Muscle layer of duodenum (tissue), 2 donors: ENCODE measurements around the gene CAPN12.

Source experiments
- H3K27ac ChIP-seq: one replicate; pipeline ENCODE4 v1.7.0; 2013; ENCODE audit warnings: mild to moderate bottlenecking, low read length
- H3K27me3 ChIP-seq: one replicate; pipeline ENCODE4 v1.7.0; 2013; ENCODE audit warnings: low read depth, mild to moderate bottlenecking, control low read depth, low read length
- H3K36me3 ChIP-seq, 2 donors: one replicate each; pipeline ENCODE4 v1.7.0; 2013; ENCODE audit warnings: low read length in 2 of 2, control low read depth in 1 of 2, mild to moderate bottlenecking in 1 of 2; ENCODE audit not compliant: insufficient read depth in 2 of 2, control insufficient read depth in 1 of 2
- H3K4me1 ChIP-seq, 2 donors: one replicate each; pipeline ENCODE4 v1.7.0; 2013; ENCODE audit warnings: low read length in 2 of 2, mild to moderate bottlenecking in 2 of 2, control low read depth in 1 of 2, moderate library complexity in 1 of 2; ENCODE audit not compliant: insufficient read depth in 2 of 2, control insufficient read depth in 1 of 2
- H3K4me3 ChIP-seq, 2 donors: one replicate each; pipeline ENCODE4 v1.7.0; 2013; ENCODE audit warnings: low read length in 2 of 2, low read depth in 1 of 2, mild to moderate bottlenecking in 1 of 2
- H3K9me3 ChIP-seq, 2 donors: one replicate each; pipeline ENCODE4 v1.7.0; 2013; ENCODE audit warnings: low read length in 2 of 2, control low read depth in 1 of 2, mild to moderate bottlenecking in 1 of 2; ENCODE audit not compliant: control insufficient read depth in 1 of 2
- donor health status: healthy.

Gene CAPN12

DNA sequence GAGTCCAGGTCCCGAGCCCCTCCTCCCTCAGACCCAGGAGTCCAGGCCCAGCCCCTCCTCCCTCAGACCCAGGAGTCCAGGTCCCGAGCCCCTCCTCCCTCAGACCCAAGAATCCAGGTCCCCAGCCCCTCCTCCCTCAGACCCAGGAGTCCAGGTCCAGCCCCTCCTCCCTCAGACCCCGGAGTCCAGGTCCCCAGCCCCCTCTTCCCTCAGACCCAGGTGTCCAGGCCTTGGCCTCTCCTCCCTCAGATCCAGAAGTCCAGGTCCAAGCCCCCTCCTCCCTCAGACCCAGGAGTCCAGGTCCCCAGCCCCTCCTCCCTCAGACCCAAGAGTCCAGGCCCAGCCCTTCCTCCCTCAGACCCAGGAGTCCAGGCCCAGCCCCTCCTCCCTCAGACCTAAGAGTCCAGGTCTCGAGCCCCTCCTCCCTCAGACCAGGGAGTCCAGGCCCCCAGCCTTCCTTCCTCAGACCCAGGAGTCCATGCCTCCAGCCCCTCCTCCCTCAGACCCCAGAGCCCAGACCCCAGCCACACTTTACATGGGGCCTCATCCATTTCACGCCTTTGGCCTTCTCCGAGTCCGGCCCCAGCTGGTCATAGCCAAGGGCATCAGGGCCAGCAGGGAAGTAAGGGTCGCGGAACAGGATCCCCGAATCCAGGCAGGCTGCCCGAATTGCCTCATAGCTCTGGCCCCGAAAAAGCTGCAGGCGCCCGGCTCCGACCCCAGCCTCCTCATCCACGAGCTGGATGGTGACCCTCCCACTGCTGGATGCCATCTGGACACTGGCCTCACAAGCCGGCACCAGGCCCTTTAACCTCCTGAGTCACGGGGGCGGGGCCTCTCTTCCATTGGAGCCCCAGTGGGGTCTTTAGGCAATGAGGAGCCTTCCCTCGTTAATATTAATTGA lies 628 bp downstream of the CAPN12 start:
- no peaks in the 10 kb centered on the region for H3K4me1 ChIP-seq
- no peaks in the 10 kb centered on the region for H3K36me3 ChIP-seq
- H3K4me3 ChIP-seq = no peak overlapping the region
- H3K9me3 ChIP-seq = no peaks in the 10 kb centered on the region
- H3K27ac ChIP-seq = no peak overlapping the region
- no peaks in the 10 kb centered on the region for H3K27me3 ChIP-seq

GRCh38 chr19:38742906-38743305 lies 1.4 kb downstream of the CAPN12 start:
- no peak overlapping the region for H3K27ac ChIP-seq
- no peak overlapping the region for H3K4me3 ChIP-seq
- H3K9me3 ChIP-seq = no peaks in the 10 kb centered on the region
- H3K27me3 ChIP-seq = no peaks in the 10 kb centered on the region
- H3K4me1 ChIP-seq = no peaks in the 10 kb centered on the region
- H3K36me3 ChIP-seq = no peaks in the 10 kb centered on the region

- Histone ChIP-seq H3K36me3 (no peaks in the 10 kb centered on the region), H3K4me3 (no peak overlapping the region), H3K27ac (no peak overlapping the region), H3K9me3 (no peaks in the 10 kb centered on the region), H3K27me3 (no peaks in the 10 kb centered on the region), H3K4me1 (no peaks in the 10 kb centered on the region)
Observed at GRCh38 chr19:38742296-38742695, 2.0 kb downstream of the CAPN12 start.

- H3K27ac ChIP-seq = no peak overlapping the region
- no peaks in the 10 kb centered on the region for H3K27me3 ChIP-seq
- no peak overlapping the region for H3K4me3 ChIP-seq
- H3K36me3 ChIP-seq = no peaks in the 10 kb centered on the region
- H3K4me1 ChIP-seq = no peaks in the 10 kb centered on the region
- H3K9me3 ChIP-seq = no peaks in the 10 kb centered on the region
Observed at GRCh38 chr19:38741670-38742069, 2.6 kb downstream of the CAPN12 start.

DNA sequence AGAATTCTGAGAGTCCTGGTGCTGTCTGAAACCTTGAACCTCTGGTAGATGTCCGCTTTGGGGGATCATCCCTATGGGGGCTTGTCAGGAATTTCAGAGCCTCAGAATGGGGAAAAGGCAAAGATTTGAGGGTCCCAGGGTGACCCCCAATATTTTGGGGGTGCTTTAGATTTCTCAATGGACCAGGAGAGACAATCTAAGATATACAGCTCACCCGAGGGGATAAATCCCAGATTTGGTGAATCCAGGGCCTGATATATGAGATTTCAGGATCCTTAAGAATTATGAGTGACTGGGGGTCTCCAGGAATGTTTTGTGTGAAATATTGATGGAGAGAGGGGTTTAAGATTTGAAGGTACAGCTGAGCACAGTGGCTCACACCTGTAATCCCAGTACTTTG lies 3.3 kb downstream of the CAPN12 start:
- H3K9me3 ChIP-seq = no peaks in the 10 kb centered on the region
- no peaks in the 10 kb centered on the region for H3K4me1 ChIP-seq
- no peaks in the 10 kb centered on the region for H3K36me3 ChIP-seq
- no peaks in the 10 kb centered on the region for H3K27me3 ChIP-seq
- H3K4me3 ChIP-seq = no peak overlapping the region
- H3K27ac ChIP-seq = no peak overlapping the region

- H3K27me3 ChIP-seq = no peaks in the 10 kb centered on the region
- no peak overlapping the region for H3K27ac ChIP-seq
- H3K4me3 ChIP-seq = no peak overlapping the region
- no peaks in the 10 kb centered on the region for H3K9me3 ChIP-seq
- H3K36me3 ChIP-seq = no peaks in the 10 kb centered on the region
- peaks cover 0 to under 1% of the 10 kb centered on the region in 2 donors for H3K4me1 ChIP-seq
Observed at GRCh38 chr19:38740257-38740592, 4.0 kb downstream of the CAPN12 start.

- no peaks in the 10 kb centered on the region for H3K27me3 ChIP-seq
- no peaks in the 10 kb centered on the region for H3K9me3 ChIP-seq
- H3K4me1 ChIP-seq = peaks cover 0 to 5% of the 10 kb centered on the region in 2 donors
Observed at GRCh38 chr19:38739440-38740256, 4.6 kb downstream of the CAPN12 start.

DNA sequence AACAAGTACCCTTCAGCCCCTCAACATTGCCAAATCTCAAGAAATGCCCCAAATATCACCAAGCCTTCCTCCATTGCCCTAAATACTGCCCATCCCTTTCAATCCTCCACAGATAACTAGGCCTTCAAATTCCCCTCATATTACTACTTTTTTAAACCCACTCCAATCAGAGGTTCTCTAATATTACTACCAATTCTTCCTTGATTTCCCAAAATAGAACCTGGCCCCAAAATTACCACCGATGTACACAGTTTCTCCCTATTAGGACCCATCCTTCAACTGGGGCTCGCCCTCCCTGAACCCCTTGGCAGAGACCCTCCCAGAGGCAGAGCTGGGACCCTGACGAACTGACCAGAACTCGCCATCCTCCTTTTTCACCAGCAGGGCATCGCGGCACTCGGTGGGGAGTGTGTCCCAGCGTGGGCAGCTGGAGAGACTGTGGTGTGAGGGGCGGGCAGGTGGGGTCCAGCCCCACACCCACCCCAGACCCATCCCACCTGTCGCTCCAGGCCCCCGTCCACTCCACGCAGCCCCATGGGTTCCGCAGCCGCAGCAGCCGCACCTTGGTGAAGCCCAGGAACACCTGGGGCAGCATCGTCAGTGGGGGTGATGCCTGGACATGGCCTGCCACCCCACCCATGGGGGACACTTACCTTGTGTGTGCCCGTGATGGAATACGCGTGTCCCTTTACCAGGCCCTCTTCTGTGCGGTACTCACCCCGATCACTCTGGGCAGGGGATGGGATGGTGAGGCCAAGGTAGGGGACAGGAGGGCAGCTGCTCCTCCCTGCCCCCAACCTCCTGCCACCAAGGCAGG lies 6.1 kb downstream of the CAPN12 start:
- Histone ChIP-seq H3K4me1 (peaks cover 0 to 5% of the 10 kb centered on the region in 2 donors), H3K27me3 (no peaks in the 10 kb centered on the region), H3K4me3 (no peak overlapping the region), H3K27ac (no peak overlapping the region), H3K9me3 (no peaks in the 10 kb centered on the region), H3K36me3 (no peaks in the 10 kb centered on the region)

More at GRCh38 chr19:38739440-38740256, 4.6 kb downstream of the CAPN12 start:
- Histone ChIP-seq H3K27ac (no peak overlapping the region), H3K36me3 (no peaks in the 10 kb centered on the region), H3K4me3 (no peak overlapping the region)

GRCh38 chr19:38737281-38737865 lies 6.9 kb downstream of the CAPN12 start:
- Histone ChIP-seq H3K27ac (no peak overlapping the region), H3K4me3 (no peak overlapping the region), H3K9me3 (no peaks in the 10 kb centered on the region), H3K36me3 (no peaks in the 10 kb centered on the region), H3K27me3 (no peaks in the 10 kb centered on the region), H3K4me1 (peaks cover 0 to 9% of the 10 kb centered on the region in 2 donors)

DNA sequence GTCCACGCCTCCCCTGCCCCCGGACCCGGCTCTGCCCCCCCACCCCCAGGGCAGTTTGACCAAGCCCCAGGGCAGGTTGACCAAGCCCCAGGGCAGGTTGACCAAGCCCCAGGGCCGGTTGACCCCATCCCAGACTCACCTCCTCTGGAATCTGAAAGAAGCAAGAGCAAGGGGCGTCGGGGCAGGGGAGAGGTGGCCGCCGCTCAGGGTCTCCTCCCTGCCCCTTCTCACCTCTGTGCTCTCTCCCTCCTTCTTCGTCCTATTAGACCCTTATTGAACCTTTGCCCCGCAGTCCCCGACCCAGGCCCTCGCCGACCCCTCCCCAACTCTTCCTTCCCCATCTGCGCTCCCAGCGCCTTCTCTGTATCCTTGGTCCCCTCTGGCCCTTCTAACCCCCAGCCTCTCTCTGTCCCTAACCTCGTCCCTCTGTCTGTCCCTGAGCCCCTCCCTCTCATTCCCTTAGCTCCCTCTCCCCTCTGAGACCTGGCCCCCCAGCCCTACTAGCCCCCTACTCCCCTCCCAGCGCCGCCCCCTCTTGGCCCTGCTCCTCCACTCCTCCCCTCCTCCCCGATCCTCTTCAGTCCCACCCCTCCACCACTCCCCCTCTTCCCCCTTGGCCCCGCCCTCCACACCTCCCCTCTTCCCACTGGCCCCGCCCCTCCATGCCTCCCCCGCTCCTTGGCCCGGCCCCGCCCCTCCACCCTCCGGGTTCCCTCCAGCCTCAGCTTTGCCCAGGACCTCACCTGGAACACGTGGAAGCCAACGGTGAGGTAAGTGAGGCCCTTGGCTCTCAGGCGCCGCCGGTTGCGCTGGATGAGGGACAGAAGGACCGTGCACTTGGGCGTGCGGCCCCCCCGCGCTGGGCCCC lies 7.6 kb downstream of the CAPN12 start:
- Histone ChIP-seq H3K4me3 (peak overlapping the region in 1 of 2 donors; percentile 42), H3K27me3 (no peaks in the 10 kb centered on the region), H3K4me1 (peaks cover 0 to 9% of the 10 kb centered on the region in 2 donors), H3K27ac (no peak overlapping the region), H3K36me3 (peaks cover 0 to under 1% of the 10 kb centered on the region in 2 donors), H3K9me3 (no peaks in the 10 kb centered on the region)
